ENCODE data around the gene GJC2.

Gene GJC2

GRCh38 chr1:228158151-228159007 is 8.6 kb downstream of the GJC2 start:
- DNase-seq (ENCODE audit: low read depth) = no peak

- DNase-seq (ENCODE audit: low read depth) = no peak
Measured at GRCh38 chr1:228159008-228159665, 9.4 kb downstream of the GJC2 start.

- no peak for DNase-seq (ENCODE audit: low read depth)
Measured at GRCh38 chr1:228160201-228160761, 10.6 kb downstream of the GJC2 start.

GRCh38 chr1:228161362-228161761 is 11.6 kb downstream of the GJC2 start:
- DNase-seq (ENCODE audit: low read depth) = no peak

- DNase-seq (ENCODE audit: low read depth) = no peak
Measured at GRCh38 chr1:228161866-228162265, 12.1 kb downstream of the GJC2 start.

GRCh38 chr1:228162286-228163006 is 12.7 kb downstream of the GJC2 start:
- no peak for DNase-seq (ENCODE audit: low read depth)

GRCh38 chr1:228163007-228163753 is 13.4 kb downstream of the GJC2 start:
- no peak for DNase-seq (ENCODE audit: low read depth)

GRCh38 chr1:228163776-228164519 is 14.2 kb downstream of the GJC2 start:
- no peak for DNase-seq (ENCODE audit: low read depth)

- no peak for DNase-seq (ENCODE audit: low read depth)
Measured at GRCh38 chr1:228164561-228165371, 15.0 kb downstream of the GJC2 start.

GRCh38 chr1:228165372-228166169 is 15.8 kb downstream of the GJC2 start, which contains the start of gene IBA57:
Gene IBA57, plus strand, starts transcription at chr1:228165804. Its CDS starts 13 bp downstream, at chr1:228165817.
- DNase-seq (ENCODE audit: low read depth) = peak; percentile 98

- no peak for DNase-seq (ENCODE audit: low read depth)
Measured at GRCh38 chr1:228166170-228166936, 16.6 kb downstream of the GJC2 start.

- DNase-seq (ENCODE audit: low read depth) = no peak
Measured at GRCh38 chr1:228168563-228169270, 19.0 kb downstream of the GJC2 start.

GRCh38 chr1:228169345-228169744 is 19.6 kb downstream of the GJC2 start:
- no peak for DNase-seq (ENCODE audit: low read depth)

- DNase-seq (ENCODE audit: low read depth) = no peak
Measured at GRCh38 chr1:228170666-228171065, 20.9 kb downstream of the GJC2 start.

GRCh38 chr1:228171221-228171891 is 21.6 kb downstream of the GJC2 start:
- DNase-seq (ENCODE audit: low read depth) = no peak

GRCh38 chr1:228172591-228173527 is 23.1 kb downstream of the GJC2 start:
- DNase-seq (ENCODE audit: low read depth) = no peak

Data from fibroblast of the conjunctiva (primary cell).